ENCODE data around the gene SLC16A6.
"Not testable (repeated sequence)": the region's sequence is repeated elsewhere in the genome, so short reads cannot be mapped to it uniquely, and the experiment has no call there.

SLC16A6 gene

GRCh38 chr17:68291836-68292688, 1.1 kb upstream of the SLC16A6 start:
- DNase-seq (ENCODE audit: low read depth in 1 of 2, low spot score in 1 of 2): peak; percentile 79 to 86

- DNase-seq (ENCODE audit: low read depth in 1 of 2, low spot score in 1 of 2): peak; percentile 33 to 35
Measured at GRCh38 chr17:68290268-68290954, 516 bp downstream of the SLC16A6 start.

- DNase-seq (ENCODE audit: low read depth in 1 of 2, low spot score in 1 of 2): no peak
Measured at GRCh38 chr17:68289936-68290267, 1.0 kb downstream of the SLC16A6 start.

- DNase-seq (ENCODE audit: low read depth in 1 of 2, low spot score in 1 of 2): no peak
Measured at GRCh38 chr17:68289473-68289872, 1.5 kb downstream of the SLC16A6 start.

- DNase-seq (ENCODE audit: low read depth in 1 of 2, low spot score in 1 of 2): no peak
Measured at GRCh38 chr17:68288804-68289203, 2.1 kb downstream of the SLC16A6 start.

- DNase-seq (ENCODE audit: low read depth in 1 of 2, low spot score in 1 of 2): no peak
Measured at GRCh38 chr17:68288375-68288774, 2.6 kb downstream of the SLC16A6 start.

- DNase-seq (ENCODE audit: low read depth in 1 of 2, low spot score in 1 of 2): not testable (repeated sequence)
Measured at GRCh38 chr17:68281965-68282364, 9.0 kb downstream of the SLC16A6 start.

GRCh38 chr17:68277807-68278206, 13.1 kb downstream of the SLC16A6 start:
- no peak for DNase-seq (ENCODE audit: low read depth in 1 of 2, low spot score in 1 of 2)

- DNase-seq (ENCODE audit: low read depth in 1 of 2, low spot score in 1 of 2): not testable (repeated sequence)
Measured at GRCh38 chr17:68276339-68276738, 14.6 kb downstream of the SLC16A6 start.

- no peak for DNase-seq (ENCODE audit: low read depth in 1 of 2, low spot score in 1 of 2)
Measured at GRCh38 chr17:68273722-68274121, 17.2 kb downstream of the SLC16A6 start.

GRCh38 chr17:68265833-68266232, 25.1 kb downstream of the SLC16A6 start:
- not testable (repeated sequence) for DNase-seq (ENCODE audit: low read depth in 1 of 2, low spot score in 1 of 2)

GRCh38 chr17:68263101-68263681, 27.7 kb downstream of the SLC16A6 start:
- not testable (repeated sequence) for DNase-seq (ENCODE audit: low read depth in 1 of 2, low spot score in 1 of 2)

- not testable (repeated sequence) for DNase-seq (ENCODE audit: low read depth in 1 of 2, low spot score in 1 of 2)
Measured at GRCh38 chr17:68262467-68262866, 28.5 kb downstream of the SLC16A6 start.

GRCh38 chr17:68260051-68260762, 30.7 kb downstream of the SLC16A6 start:
- DNase-seq (ENCODE audit: low read depth in 1 of 2, low spot score in 1 of 2): no peak

- not testable (repeated sequence) for DNase-seq (ENCODE audit: low read depth in 1 of 2, low spot score in 1 of 2)
Measured at GRCh38 chr17:68259648-68259951, 31.3 kb downstream of the SLC16A6 start.

GRCh38 chr17:68258890-68259647, 31.9 kb downstream of the SLC16A6 start:
- peak; percentile 53 to 68 for DNase-seq (ENCODE audit: low read depth in 1 of 2, low spot score in 1 of 2)

GRCh38 chr17:68257934-68258333, 33.0 kb downstream of the SLC16A6 start:
- no peak for DNase-seq (ENCODE audit: low read depth in 1 of 2, low spot score in 1 of 2)

- not testable (repeated sequence) for DNase-seq (ENCODE audit: low read depth in 1 of 2, low spot score in 1 of 2)
Measured at GRCh38 chr17:68256701-68257100, 34.2 kb downstream of the SLC16A6 start.

- DNase-seq (ENCODE audit: low read depth in 1 of 2, low spot score in 1 of 2): no peak
Measured at GRCh38 chr17:68255731-68256538, 35.0 kb downstream of the SLC16A6 start.

GRCh38 chr17:68255151-68255550, 35.8 kb downstream of the SLC16A6 start:
- DNase-seq (ENCODE audit: low read depth in 1 of 2, low spot score in 1 of 2): no peak
